Thyroid gland (tissue), 4 donors: ENCODE data around the gene HEATR5A.

Source experiments
- POLR2A ChIP-seq, 2 donors: fragments of 450-650 bp; IDR thresholded peaks; one replicate each; pipeline ENCODE4 v1.6.1; 2017; ENCODE audit warnings: antibody characterized with exemption in 2 of 2, mild to moderate bottlenecking in 2 of 2, moderate library complexity in 1 of 2
- TF ChIP-seq, protein P1 (sequence below), 6 experiments: fragments of 200-600 bp in 3 of 6; fragments of 450-650 bp in 3 of 6; sonication (generic) in 3 of 6; IDR thresholded peaks; one replicate each; pipeline ENCODE4 v1.5.1; 2016 to 2019; ENCODE audit warnings: antibody characterized with exemption in 6 of 6, mild to moderate bottlenecking in 2 of 6, inconsistent platforms in 1 of 6, moderate library complexity in 1 of 6

DNA sequence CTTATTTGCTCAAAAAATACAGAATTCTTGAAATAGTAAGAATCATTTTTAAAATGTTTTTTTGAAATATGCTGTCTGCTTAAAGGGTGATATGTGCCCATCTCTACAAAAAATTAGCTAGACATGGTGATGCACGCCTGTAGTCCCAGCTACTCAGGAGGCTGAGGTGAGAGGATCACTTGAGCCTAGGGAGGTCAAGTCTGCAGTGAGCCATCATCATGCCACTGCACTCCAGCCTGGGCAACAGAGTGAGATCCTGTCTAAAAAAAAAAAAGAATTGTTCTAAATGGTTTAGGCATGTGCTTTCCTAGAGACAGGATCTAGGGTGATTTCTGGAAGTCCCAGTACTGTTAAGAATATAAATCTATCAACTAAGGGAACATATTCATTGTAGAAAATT, 137.2 kb downstream of the HEATR5A start:
- TF ChIP-seq, protein P1, sequence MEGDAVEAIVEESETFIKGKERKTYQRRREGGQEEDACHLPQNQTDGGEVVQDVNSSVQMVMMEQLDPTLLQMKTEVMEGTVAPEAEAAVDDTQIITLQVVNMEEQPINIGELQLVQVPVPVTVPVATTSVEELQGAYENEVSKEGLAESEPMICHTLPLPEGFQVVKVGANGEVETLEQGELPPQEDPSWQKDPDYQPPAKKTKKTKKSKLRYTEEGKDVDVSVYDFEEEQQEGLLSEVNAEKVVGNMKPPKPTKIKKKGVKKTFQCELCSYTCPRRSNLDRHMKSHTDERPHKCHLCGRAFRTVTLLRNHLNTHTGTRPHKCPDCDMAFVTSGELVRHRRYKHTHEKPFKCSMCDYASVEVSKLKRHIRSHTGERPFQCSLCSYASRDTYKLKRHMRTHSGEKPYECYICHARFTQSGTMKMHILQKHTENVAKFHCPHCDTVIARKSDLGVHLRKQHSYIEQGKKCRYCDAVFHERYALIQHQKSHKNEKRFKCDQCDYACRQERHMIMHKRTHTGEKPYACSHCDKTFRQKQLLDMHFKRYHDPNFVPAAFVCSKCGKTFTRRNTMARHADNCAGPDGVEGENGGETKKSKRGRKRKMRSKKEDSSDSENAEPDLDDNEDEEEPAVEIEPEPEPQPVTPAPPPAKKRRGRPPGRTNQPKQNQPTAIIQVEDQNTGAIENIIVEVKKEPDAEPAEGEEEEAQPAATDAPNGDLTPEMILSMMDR (IDR thresholded peaks at IDR 0.05), result no peak
- TF ChIP-seq POLR2A (IDR thresholded peaks at IDR 0.05), result no peak
